NCI-H1417 treated with DMSO at 0.1 percent for 48 hours (cell line): Measurements from ENCODE around the gene TIAM2.

Source experiments
- DNase-seq: peaks from one replicate; lab custom pipeline; 2025; lab: John Stamatoyannopoulos, UW

TIAM2 gene

DNA sequence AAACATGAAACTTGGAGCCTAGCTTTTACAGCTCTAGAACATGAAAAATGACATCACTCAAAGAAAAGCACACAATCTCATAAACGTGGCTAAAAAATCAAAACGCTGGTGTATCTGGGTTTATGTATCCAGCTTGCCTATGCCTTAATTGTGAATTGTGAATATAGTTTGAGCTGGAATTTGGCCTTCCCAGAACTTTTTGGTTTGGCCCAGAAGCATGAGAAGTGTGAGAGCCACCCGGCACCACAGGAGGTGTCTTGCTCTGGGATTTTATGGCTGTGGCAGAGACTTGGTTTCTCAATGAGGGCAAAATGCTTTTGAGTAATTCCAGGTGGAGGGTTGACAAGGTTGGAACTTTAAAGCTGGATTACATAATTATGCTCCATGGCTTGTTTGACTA lies 69.2 kb downstream of the TIAM2 start:
- no peak for DNase-seq

DNA sequence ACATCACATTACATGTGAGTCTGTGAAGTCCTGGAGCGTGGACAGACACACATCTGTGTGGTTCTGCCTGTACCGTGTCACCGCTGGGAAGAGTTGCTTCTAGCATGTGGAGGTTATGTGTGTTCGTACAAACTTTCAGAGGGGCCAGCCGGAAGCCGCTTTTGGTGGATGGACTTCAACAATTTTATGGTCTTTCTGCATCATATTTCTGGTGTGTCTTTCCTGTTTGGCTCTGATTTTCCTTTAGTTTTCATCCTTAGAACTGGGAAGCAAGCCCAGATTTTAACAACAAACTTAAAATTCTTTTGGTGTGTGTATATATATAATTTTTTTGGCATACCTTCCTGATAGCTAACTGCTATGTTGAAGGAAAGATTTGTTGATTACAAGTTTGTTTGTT lies 71.2 kb downstream of the TIAM2 start:
- no peak for DNase-seq

DNA sequence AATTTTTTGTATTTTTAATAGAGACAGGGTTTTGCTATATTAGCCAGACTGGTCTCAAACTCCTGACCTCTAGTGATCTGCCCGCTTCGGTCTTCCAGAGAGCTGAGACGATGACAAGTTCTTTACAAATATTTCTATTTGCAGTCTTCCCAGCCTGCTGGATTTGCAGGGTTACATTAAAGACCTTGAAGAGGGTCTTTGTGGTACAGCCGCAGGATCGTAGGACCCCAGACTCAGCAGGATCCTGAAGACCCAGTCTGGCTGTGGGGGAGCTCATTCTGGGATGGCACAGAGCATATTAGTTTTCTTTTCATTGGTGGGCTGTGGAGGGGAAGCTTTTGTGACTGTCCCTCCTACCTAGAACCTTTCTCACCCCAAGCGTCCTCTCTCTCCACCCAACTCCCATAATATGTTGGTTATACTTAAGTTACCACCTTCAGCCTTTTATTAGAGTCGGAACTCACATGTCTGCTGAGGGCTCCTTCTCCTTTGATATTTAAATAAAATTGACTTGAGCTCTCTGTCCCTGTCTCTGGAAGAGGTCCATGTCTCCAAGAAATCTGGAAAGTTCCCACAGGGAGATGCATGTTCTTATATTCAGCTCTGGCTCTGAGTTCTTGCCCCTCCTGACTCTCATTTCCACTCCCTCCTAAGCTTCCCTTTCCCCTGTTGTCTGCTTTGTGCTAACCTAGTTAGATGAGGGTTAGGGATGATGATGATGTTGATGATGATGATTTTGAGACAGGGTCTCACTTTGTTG lies 72.0 kb downstream of the TIAM2 start:
- DNase-seq: no peak

DNA sequence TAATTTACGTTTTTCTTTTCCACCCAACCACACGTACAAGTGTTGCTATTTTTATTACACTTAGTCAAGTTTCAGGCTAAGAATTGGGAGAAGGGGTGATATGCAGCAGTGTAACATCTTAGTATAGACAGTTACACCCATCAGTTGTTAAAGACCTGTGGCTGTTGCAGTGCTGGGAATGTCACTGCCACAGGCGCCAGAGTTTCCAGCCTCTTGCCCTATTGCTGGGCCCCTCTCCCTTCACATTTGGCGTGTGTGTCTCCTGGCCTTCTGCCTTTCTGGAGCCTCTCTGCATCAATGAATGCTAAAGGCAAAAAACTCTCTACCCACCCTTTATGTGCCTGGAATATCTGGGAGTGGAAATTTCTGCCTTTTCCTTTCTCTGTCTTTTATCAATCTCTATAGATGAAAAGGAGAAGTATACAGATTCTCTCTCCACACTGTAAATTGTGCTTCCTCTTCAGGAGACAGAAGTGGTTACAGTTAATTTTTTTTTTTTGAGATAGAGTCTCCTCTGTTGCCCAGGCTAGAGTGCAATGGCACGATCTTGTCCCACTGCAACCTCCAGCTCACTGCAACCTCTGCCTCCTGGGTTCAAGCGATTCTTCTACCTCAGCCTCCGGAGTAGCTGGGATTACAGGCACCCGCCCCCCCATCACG lies 73.0 kb downstream of the TIAM2 start:
- no peak for DNase-seq

DNA sequence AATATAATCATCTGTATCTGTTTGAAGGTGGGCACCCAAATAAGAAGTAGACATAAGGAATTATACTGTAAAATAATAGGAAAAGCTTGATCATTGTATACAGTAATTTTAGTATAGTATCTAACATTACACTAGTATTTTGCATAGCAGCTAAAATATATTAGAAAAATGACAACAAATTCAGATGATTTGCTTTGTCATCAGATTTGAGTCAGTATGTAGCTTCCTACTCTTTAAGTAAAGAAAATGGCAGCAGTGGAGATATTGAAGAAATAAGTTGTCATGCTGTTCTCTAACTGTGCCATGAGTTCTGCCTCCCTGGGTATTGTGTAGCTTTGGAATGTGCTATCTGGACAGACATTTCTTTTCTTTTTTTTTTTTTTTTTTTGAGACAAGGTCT lies 74.4 kb downstream of the TIAM2 start:
- DNase-seq: no peak

DNA sequence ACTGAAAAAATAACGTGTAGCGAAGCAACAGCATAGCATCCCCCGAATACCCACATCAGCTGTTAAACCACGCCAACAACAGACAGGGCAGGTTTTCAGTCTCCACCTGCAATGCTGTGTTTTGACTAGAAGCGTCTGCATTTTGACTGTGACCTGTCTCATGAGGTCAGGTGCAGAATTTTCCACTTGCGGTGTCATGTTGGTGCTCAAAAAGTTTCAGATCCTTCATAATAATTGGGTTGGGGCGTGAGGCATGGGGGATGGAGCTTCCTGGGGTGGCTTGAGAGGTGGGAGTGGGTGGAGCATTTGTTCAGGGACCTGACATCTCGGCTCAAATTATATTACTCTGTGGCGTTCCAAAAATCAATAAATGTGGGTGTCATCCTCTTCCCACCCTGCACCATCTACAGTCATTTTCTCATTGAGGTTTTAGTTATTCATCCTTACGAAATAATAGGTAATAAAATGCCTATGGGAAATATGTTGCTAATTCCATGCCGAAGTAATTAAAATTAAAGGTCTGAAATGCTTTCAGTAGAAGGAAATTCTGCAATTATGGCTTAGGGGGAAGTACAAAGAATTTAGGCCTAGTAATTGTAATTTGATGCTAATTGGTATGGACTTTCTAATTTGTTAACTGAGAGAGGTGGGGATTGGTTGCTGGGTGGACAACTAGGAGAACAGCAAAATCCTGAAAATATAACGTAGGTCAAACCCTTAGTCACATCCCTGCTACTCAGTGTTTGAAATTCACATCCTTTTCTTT lies 81.0 kb downstream of the TIAM2 start:
- DNase-seq: no peak

DNA sequence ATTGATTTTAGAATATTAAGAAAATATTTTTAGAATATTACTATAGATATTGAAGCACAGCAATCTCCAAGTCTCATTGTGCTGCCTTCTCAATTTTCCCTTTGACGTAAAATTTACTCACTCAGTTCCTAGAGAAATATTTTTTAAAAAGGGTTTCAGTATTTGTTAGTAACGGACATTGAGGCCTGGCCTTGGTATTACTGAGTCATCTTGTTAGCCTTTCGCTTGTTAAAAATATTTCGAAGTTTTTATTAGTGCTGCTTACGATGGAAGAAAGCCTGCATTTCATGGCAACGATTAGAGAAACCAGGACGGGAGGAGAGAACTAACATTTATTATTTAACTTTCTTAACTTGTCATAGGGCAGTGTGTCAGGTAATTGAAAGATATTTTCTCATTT lies 82.2 kb downstream of the TIAM2 start:
- DNase-seq: no peak

DNA sequence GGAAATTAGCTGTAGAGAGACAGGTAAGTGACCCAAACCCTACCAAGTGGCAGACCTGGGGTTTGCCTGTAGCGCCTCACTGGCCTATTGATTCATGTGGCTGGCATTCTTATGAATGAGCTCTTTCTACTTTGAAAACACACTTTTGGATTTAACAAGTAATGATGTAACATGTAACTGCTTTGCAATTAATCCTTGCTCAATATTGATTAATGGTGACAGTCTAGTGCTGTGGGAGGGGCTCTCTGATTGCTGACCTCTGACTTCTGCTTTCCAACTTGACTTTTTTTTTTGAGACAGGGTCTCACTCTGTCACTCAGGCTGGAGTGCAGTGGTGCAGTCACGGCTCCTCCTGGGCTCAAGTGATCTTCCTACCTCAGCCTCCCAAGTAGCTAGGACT lies 82.7 kb downstream of the TIAM2 start:
- DNase-seq: no peak

DNA sequence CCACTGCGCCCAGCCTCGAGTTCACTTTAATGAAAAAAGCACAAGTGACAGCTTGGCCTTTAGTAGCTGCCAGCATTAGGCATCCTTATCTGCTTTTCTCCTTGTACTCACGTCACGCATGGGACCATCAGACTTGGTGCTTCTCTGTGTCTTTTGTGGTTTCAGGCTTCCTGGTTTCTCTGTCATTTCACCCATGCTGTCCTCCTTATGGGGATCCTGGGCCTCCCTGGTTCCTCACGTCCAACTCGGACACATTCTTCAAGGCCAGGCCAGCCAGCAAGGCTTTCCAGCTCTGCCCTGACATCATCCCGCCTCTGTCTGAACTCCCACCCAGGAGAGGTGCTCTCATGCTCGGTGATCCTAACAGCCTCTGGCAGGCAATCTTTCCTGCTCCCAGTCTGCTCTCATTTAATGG lies 83.2 kb downstream of the TIAM2 start:
- DNase-seq: no peak

DNA sequence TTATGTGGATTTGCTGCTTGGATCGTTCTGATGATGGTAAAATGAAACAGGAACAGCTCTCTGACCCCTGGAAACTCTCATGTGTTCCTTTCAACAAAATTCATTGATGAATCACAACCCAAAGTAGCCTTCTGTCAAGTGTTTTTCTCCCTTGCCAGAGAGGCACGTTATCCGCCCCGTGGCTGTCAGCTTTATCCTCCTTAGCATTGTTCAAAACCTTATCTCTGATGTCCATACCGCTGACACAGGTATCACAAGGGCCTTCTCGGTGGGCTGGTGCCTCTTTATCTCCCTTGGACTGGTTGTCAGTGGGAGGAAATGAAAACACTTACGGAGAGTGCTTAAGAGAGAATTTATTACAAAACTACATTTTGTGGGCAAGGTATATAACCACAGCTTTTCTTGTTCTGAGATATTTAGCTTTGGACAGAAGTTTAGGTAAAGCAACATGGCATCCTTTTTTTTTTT lies 84.9 kb downstream of the TIAM2 start:
- no peak for DNase-seq

DNA sequence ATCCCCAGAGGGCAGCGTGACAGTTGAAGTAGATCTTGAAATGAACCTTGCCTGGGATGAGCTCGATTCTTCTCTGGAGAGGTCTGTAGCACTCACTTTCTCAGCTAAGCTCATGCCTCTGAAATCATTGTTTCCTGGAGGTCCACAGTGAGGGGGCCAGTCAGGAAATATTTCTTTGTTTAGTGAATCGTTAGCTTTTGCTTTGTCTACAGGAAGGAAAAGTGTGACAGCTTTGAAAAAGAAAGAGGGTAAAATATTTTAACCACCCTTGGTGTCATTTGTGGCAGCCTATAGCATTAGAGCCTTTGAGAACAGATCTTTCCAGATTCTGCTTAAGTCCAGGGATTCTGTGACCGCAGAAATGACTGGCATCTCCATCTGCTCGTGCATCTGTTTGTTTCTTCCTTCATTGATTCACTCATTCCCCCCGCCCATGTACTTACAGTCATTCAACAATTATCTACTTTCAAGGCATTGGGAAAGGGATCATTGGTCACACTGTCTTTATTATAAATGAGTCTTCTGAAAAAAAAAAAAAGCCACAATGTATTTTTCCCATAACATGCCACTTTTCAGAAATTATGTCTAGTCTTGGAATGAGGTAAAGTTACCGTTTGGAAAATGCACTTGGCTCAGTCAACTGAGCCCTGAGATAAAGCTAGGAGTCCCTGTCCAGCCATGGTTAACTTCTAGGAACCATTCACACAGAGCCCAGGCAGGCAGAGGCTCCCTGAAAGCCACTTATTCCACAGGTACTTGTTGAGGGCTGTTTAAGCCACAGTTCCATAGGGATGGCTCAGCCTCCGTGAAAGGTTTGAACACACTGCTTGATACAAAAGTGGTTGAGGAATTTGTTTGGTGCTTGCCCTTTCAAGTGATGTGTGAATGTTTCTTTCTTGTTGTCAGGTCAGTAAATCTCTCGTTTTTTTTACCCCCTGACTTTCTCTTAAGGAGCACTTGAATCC lies 86.0 kb downstream of the TIAM2 start:
- no peak for DNase-seq

DNA sequence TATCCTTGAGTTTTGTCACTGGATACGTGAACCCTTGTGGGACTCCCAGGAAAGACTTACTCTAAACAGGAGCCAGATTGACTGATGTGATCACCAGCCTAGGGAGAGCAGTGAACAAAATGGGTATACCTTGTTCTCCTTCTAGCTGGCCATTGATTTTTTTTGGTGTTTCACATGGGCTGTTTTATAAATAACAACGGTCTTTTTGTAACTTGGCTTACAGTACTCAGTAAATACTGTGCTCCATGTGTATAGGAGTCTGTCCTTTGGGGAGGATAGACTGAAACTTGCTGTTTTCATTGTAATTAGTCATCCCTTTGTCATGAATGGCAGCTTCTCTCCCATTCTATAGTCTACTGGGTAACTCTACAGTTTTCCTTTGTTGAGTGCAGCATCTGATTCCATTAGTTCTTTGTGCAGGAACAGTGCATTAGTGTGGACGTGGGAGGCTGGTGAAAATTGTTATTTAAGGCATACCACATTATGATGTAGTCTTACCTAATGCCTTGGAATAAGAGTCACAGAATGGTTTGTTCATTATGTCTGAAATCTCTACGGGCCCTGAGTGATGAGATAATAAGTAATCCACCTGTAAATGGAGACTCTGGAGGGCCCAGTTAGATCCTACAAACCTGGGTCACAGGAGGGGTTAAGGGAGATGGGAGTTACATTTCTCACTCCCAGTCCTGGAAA lies 89.5 kb downstream of the TIAM2 start:
- no peak for DNase-seq

DNA sequence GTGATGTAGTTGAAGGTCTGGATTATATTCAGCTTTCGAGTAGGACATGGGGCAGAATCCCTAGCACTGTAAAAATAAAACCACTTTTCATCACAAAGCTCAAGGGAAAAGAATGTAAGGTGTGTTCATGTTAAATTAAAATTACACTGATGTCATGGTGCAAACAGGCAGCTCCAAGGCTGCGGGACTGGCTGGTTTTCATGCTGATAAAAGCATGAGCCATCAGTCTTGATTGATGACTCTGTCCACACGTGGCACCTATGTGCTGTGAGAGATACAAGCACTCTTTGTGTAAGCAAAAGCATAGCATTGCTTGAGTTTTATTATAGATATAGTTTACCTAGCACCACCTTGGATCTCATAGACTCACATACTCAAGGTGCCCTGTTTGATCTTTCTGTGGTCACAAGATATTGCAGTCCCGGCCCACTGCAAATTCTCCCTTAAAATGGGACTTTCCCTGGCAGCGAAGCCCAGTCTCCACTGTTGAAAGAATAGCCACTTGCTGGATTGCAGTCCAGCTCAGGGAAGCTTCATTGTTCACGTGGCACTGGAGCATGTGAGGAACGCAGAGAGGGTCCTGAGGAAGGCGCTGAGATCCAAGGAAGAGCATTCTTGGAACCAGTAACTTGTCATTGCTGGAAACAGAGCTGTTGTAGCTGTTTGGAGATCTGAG lies 90.6 kb downstream of the TIAM2 start:
- no peak for DNase-seq

DNA sequence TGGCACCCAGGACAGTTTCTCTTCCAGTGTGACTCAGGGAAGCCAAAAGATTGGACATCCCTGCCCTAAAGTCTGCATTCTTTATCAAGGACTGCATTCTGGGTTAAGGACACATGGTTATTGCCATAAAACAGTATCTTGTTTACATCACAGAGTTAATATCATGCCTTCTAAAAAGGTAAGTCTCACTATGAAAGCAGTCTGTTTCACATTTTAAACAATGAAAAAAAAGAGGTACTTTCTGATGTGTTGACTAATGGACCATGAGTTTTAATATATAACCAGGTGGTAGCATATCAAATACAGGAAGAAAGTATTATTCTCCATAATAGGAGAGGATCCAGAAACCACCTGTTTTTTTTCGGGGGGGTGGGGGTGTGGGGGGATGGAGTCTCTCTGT lies 93.7 kb downstream of the TIAM2 start:
- DNase-seq: no peak

DNA sequence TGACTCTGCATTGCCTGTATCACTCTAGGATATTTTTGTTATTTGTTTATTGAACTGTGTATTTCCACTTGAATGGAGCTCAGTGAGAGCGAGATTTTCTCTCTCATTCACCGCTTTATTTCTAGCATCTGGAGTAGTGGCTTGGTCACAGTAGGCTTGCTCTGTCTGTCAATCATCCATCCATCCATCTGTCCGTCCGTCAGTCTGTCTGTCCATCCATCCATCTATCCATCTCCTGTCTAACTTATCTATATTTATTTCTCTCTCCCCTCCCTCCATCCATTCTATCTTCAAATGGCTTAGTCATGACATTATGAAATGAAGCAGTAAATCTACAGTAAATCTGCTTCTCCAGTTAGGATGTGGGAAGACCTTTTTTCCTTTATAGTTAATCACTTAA lies 94.6 kb downstream of the TIAM2 start:
- no peak for DNase-seq

DNA sequence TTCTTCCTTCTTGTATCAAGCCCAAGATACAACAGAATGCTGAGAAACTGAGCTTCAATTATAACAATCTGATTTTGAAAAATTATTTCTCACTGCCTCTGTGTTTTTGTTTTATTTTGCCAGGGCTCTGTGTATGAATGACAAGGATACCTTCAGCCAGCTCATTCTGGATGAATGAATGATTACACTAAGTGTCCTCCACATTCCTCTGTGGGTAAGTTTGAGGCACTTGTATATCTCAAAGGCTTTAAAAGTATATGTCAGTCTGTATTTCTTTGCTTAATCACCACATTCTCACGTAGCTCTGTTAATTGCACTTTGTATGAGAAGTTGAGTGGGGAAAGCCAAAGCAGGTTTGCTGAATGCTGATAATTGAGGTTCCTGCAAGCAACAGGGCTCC lies 95.1 kb downstream of the TIAM2 start:
- no peak for DNase-seq

DNA sequence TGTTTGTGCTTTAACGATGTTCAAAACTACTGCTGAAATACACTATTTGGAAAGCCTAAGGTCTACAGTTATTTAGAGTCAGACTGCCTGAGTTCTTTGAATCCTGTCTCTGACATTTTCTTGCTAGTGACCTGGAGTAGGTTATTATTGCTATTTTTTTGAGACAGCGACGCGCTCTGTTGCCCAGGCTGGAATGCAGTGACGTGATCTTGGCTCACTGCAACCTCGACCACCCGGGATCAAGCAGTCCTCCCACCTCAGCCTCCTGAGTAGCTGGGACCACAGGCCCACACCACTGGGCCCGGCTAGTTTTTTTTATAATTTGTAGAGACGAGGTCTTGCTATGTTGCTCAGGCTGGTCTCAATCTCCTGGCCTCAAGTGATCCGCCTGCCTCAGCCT lies 96.6 kb downstream of the TIAM2 start:
- DNase-seq: no peak

DNA sequence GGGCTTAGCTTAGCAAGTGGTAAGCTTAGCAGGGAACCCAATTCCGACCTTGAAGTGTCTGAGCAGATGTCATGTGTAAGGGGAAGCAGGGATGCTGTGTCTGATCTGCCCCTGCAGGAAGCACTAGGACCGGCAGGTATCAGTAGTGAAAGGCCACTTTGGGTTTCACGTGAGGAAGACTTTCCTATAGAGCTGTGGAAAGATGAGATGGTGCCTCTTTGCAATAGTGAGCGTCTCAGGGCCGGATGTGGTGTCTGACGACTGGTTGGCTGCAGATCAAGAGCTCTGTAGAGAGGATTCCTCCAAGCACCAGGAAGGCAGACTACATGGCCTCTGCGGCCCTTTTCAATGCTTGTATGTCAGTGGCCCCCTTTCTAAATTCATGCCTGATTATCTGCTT lies 98.3 kb downstream of the TIAM2 start:
- no peak for DNase-seq

DNA sequence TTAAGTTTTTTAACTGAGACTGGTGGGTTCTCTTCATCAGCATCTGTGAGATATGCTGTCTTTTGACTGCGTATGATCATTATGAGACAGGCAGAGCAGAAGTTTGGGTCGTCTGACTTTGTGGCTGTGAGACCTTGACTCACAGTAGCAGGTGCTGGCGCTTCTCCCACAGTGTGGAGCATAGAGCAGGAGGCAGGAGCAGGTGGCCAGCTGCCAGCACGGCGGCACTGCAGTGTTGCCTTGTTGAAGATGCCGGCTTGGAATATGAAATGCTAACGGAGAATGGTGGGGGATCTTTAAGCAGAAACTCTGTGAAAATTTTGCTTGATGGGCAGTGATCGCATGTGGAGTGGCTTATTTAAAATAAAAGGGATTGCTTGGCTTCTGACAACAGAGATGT lies 105.0 kb downstream of the TIAM2 start:
- no peak for DNase-seq

DNA sequence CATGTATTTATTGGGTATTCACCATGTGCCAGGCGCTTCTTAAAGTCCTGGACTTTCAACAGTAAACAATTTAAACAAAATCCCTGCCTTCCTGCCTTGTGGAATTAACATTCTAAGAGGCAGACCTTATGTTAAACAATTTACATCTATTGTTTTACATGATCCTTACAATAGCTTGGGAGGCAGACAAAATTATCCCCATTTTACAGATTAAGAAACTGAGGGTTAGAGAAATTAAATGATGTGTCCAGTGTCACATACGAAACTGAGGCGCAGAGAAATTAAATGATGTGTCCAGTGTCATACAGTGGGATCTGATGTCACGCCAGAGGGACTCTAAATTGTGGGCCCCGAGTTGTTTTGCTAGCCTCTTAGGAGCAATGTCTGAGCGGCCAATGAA lies 105.5 kb downstream of the TIAM2 start:
- no peak for DNase-seq
